GM12892 (cell line): ENCODE results near the gene FABP2.

ENCODE experiments used
- POLR2A ChIP-seq: IDR thresholded peaks from 2 replicates; pipeline ENCODE4 v1.6.1; 2011; ENCODE audit warnings: low read depth, low read length, control low read depth
- POLR2AphosphoS5 ChIP-seq: IDR thresholded peaks from 2 replicates; pipeline ENCODE4 v1.6.1; 2011; ENCODE audit warnings: low read depth, low read length, control low read depth
- TAF1 ChIP-seq: IDR thresholded peaks from 2 replicates; pipeline ENCODE4 v1.6.1; 2011; ENCODE audit warnings: low read depth, mild to moderate bottlenecking, control low read depth, low read length, borderline replicate concordance

GRCh38 chr4:119268466-119268865, 53.5 kb downstream of the FABP2 start:
- TF ChIP-seq POLR2A (no peak), POLR2AphosphoS5 (no peak), TAF1 (no peak)
